ENCODE data around the gene FRMD5. TPM values are rescaled to one million over a fixed set of nuclear protein-coding genes. Genes with fewer than 3 reads are reported as not detected.

Gene FRMD5
- total RNA-seq, 3 donors from 2014 or later, result 1.8 to 2.3 (median 1.9) TPM

DNA sequence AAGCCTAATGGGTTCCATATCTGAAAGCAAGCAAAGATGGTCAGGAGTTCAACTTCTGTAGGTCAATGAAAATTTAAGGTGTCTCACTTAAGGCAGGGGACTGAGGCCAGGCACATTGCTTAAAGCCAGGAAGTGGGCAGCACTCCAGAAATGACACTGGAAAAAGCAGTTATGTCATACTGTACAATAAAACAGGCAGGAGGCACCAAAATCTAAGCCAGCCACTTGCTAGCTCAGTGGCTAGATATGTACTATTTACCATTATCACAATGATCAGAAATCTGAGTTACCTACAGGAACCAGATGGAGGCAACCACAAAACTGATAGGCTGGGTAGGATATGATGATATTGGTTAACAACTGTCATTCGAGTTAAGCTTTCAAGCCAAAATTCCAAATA lies 57.3 kb downstream of the FRMD5 start:
- Histone ChIP-seq H3K4me1 (ENCODE audit: low read depth) (no peaks in the 10 kb centered on the region), H3K36me3 (ENCODE audit: low read depth) (no peaks in the 10 kb centered on the region), H3K4me3 (no peak overlapping the region), H3K9me3 (no peaks in the 10 kb centered on the region)
- ATAC-seq, result peak; percentile 66
- peak in 1 of 3 donors; percentile 46 for DNase-seq
- TF ChIP-seq, protein P1, sequence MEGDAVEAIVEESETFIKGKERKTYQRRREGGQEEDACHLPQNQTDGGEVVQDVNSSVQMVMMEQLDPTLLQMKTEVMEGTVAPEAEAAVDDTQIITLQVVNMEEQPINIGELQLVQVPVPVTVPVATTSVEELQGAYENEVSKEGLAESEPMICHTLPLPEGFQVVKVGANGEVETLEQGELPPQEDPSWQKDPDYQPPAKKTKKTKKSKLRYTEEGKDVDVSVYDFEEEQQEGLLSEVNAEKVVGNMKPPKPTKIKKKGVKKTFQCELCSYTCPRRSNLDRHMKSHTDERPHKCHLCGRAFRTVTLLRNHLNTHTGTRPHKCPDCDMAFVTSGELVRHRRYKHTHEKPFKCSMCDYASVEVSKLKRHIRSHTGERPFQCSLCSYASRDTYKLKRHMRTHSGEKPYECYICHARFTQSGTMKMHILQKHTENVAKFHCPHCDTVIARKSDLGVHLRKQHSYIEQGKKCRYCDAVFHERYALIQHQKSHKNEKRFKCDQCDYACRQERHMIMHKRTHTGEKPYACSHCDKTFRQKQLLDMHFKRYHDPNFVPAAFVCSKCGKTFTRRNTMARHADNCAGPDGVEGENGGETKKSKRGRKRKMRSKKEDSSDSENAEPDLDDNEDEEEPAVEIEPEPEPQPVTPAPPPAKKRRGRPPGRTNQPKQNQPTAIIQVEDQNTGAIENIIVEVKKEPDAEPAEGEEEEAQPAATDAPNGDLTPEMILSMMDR (IDR thresholded peaks at IDR 0.05), result no peak
- intact Hi-C loops (cut with DNase I, micrococcal nuclease), result no loop called here

DNA sequence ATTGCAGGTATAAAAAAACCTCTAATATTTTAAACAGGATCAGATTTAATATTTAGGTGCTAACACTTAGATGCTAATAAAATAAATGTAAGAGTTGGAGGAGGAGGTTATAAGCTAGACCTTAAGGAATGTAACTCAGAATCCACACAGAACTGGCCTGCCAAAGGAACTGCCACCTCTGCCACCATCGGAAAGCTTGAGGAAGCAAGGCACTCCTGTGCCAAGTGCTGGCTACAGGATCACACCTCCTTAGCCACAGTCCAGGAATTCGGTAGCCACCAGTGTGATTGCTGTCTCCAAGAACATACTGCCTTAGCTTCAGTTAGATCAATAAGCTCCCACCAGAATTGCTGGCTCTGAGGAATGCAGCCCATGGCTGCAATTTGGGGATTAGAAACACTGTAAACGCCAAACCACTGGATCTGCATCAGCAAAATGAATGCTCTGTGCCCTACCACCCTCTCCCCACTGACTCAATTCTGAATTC lies 58.0 kb downstream of the FRMD5 start:
- no peak overlapping the region for H3K4me3 ChIP-seq
- intact Hi-C loops (cut with DNase I, micrococcal nuclease), result no loop called here
- DNase-seq, result no peak
- H3K36me3 ChIP-seq (ENCODE audit: low read depth), result no peaks in the 10 kb centered on the region
- TF ChIP-seq, protein P1 (IDR thresholded peaks at IDR 0.05), result no peak
- H3K4me1 ChIP-seq (ENCODE audit: low read depth), result no peaks in the 10 kb centered on the region
- H3K9me3 ChIP-seq, result no peaks in the 10 kb centered on the region
- ATAC-seq, result no peak

DNA sequence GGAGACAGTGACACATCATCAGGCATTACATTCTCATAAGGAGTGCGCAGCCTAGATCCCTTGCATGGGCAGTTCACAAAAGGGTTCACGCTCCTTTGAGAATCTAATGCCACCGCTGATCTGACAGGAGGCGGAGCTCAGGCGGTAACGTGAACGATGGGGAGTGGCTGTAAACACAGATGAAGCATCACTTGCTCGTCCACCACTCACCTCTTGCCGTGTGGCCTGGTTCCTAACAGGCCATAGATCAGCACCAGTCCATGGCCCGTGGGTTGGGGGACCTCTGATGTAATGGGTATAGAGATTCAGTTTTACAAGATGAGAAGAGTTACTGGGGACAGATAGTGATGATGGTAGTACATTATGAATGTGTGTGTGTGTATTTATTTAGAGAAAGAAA lies 63.0 kb downstream of the FRMD5 start:
- ATAC-seq (no peak), DNase-seq (no peak)
- Histone ChIP-seq H3K36me3 (ENCODE audit: low read depth) (no peaks in the 10 kb centered on the region), H3K4me1 (ENCODE audit: low read depth) (no peaks in the 10 kb centered on the region), H3K4me3 (no peak overlapping the region), H3K9me3 (no peaks in the 10 kb centered on the region)
- TF ChIP-seq, protein P1 (IDR thresholded peaks at IDR 0.05), result no peak
- intact Hi-C loops (cut with DNase I, micrococcal nuclease), result no loop called here

DNA sequence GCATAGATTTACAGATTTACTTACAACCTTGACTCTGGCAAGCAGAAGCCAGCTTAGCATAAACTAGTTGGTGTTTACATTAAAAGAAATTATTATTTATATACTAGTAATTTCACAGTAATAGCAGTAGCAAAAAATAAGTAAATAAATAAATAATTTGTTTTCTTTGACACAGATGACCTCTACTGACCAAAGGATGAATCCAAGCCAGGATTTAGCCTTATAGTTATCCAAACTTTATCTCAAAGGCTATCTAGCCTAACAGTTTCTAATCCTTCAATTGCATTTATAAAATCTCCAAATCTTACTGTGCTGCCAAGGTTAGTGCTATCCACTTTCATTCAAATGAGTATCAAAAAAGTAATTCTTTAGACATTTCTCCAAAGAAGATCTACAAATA lies 64.3 kb downstream of the FRMD5 start:
- DNase-seq, result no peak
- no peak for ATAC-seq
- no peak overlapping the region for H3K4me3 ChIP-seq
- H3K36me3 ChIP-seq (ENCODE audit: low read depth), result no peaks in the 10 kb centered on the region
- TF ChIP-seq, protein P1 (IDR thresholded peaks at IDR 0.05), result no peak
- no peaks in the 10 kb centered on the region for H3K9me3 ChIP-seq
- no peaks in the 10 kb centered on the region for H3K4me1 ChIP-seq (ENCODE audit: low read depth)
- intact Hi-C loops (cut with DNase I, micrococcal nuclease), result no loop called here

DNA sequence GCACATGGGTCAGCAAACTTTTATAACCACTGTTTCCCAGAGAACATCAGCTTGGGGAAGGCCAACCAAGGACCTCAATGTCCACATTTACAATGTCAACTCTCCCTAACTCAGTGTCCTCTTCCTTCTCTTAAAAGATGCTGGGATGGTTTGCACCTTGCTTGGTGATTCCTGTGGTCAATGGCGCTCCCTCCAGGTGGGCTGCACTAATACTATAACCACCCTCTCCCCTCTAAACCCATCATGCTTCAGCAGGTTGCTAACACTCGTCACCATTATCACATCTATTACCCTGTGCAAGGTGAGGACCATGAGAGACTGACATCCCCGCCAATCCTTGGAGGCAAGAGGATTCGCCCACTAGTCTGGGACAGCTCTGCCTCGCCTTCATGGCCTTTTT lies 65.2 kb downstream of the FRMD5 start:
- TF ChIP-seq, protein P1 (IDR thresholded peaks at IDR 0.05), result no peak
- Histone ChIP-seq H3K4me1 (ENCODE audit: low read depth) (no peaks in the 10 kb centered on the region), H3K9me3 (no peaks in the 10 kb centered on the region), H3K4me3 (no peak overlapping the region), H3K36me3 (ENCODE audit: low read depth) (no peaks in the 10 kb centered on the region)
- DNase-seq, result no peak
- intact Hi-C loops (cut with DNase I, micrococcal nuclease), result no loop called here
- no peak for ATAC-seq

DNA sequence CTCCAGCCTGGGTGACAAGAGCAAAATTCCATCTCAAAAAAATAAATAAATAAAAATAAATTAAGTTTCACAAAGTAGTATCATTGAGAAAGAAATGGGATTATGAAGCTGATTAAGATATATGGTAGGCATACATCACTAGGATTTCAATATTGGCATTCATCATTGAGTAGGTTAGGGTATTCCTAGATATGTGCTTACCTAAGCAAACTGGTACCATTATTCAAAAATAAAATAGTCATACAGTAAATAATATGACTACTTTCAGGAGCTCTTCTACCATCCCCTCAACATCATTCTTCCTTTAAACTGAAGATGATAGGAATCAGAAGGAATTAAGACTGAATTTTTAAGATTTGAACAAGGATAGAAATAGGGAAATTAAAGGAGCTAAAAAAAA lies 66.6 kb downstream of the FRMD5 start:
- H3K36me3 ChIP-seq (ENCODE audit: low read depth), result no peaks in the 10 kb centered on the region
- intact Hi-C loops (cut with DNase I, micrococcal nuclease), result no loop called here
- ATAC-seq (no peak), DNase-seq (no peak)
- no peaks in the 10 kb centered on the region for H3K9me3 ChIP-seq
- no peak overlapping the region for H3K4me3 ChIP-seq
- TF ChIP-seq, protein P1 (IDR thresholded peaks at IDR 0.05), result no peak
- no peaks in the 10 kb centered on the region for H3K4me1 ChIP-seq (ENCODE audit: low read depth)
